Anterior cingulate cortex (tissue), 58 donors: ENCODE results near the gene ZNF428.

Experiments used
- DNase-seq, 58 donors: peaks; one replicate each; lab custom pipeline; 2025; lab: John Stamatoyannopoulos, UW

The ZNF428 gene

GRCh38 chr19:43622070-43622469, 2.6 kb upstream of the ZNF428 start:
- DNase-seq = no peak

GRCh38 chr19:43620061-43621001, 902 bp upstream of the ZNF428 start:
- DNase-seq = peak in 1 of 58 donors; percentile 50

DNA sequence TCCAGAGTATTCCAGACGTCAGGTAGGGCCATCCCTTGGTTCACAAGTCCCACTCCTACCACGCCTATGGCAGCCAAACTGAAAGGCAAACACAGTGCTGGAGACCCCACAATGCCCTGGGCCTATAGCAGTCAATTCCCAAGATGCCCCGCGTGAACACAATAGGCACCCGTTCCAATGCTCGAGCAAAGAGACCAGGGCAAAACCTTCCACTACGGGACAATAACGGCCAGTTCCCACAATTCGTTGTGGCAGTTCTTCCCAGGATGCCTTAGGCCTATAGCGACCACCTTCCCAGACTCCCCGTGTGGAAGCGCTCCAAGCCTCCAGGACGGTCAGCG, 538 bp downstream of the ZNF428 start:
- DNase-seq = peak in 19 of 58 donors; percentile 48 to 80 (median 63)

GRCh38 chr19:43616954-43617353, 2.5 kb downstream of the ZNF428 start:
- DNase-seq = no peak

- no peak for DNase-seq
Observed at GRCh38 chr19:43616306-43616705, 3.1 kb downstream of the ZNF428 start.

- no peak for DNase-seq
Observed at GRCh38 chr19:43612374-43612773, 7.1 kb downstream of the ZNF428 start.

- DNase-seq = no peak
Observed at GRCh38 chr19:43611788-43612187, 7.6 kb downstream of the ZNF428 start, which contains the start of gene SRRM5. Gene SRRM5, plus strand, starts transcription at chr19:43612088. Its CDS starts 34 bp downstream, at chr19:43612122.

- no peak for DNase-seq
Observed at GRCh38 chr19:43610493-43610892, 8.9 kb downstream of the ZNF428 start.

DNA sequence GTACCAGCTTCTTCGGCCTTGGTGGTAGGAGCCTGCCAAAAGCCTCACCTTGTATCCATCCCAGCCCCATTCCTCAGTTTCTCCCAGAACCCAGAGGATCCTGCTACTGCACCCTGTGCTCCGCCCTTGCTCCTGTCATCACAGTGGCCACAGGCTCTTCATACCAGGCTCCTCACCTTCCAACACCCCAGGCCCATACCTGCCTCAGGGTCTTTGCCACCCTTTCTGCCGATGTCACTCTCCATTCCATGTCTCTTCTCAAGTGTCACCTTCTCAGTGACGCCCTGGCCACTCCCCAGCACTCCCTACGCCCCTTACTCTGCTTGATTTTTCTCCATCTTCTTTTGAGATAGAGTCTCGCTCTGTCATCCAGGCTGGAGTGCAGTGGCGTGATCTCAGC, 9.6 kb downstream of the ZNF428 start:
- no peak for DNase-seq

DNA sequence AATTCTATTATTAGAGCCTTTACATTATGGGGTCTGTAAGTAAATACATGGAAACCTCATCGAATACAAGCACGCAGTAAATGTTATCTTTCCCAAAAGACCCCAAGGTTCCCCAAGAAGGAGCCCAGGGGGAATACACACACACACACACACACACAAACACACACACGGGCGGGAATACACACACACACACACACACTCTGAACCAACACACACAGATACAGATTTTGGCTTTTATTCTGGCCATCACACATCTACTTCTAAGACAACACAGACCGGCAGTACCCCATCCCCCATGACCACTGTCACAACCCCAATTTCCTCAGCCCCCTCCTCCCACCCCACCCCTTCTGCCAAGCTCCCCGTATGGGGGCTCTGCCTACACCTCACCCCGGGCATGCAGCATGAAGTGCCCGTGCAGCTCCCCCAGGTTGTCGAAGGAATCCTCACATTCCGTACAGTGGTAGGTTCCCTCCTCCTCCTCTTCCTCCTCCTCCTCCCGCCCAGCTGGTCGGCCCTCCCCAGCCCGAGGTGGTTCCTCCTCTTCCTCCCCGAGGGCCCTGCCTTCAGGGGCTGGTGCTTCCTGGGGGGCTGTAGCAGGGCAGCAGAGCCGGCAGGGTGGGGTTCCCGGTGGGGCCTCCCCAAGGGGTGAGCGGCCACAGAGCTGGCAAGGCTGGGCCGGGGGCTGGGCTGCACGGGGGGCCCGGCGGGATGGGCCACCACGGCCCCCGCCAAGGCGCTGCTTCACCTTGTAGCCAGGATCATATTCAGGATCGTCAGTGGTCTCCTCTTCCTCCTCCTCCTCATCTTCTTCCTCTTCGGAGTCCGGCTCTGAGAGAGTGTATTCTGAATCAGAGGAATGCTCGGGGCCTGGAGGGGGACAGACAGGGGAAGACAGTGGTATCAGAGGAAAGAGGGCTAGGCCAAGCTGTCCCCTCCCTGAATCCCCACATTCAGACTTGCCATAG, 11.9 kb downstream of the ZNF428 start:
- no peak for DNase-seq

DNA sequence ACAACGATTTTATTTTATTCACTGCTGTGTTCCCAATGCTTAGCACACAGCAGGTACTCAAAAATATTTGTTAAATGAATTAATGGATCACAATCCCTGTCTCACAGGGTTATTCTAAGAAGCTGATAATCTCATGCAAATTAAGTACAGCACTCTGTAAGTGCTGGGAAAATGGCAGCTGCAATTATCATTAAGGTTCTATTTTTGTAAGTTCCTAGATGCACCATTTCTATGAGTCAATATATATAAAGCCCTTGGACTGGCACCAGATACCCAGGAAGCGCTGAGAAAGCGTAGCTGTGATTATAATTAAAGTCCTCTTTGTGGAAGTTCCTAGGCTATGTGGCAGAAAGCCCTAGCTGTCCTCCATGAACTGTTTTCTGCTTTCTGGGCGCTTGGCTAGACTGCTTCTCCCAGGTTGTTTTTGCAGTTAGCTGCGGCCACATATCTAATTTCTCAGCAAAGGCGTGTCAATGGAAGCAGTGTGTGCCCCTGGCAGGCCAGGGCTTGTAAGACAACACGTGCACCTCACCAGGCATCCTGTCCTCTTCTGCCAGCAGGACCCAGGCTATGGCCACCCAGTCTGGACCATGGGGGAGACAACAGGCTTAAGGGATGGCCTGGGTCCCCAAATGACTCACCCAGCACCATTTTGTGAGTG, 12.7 kb downstream of the ZNF428 start:
- DNase-seq = peak in 14 of 58 donors; percentile 4 to 75 (median 20)

DNA sequence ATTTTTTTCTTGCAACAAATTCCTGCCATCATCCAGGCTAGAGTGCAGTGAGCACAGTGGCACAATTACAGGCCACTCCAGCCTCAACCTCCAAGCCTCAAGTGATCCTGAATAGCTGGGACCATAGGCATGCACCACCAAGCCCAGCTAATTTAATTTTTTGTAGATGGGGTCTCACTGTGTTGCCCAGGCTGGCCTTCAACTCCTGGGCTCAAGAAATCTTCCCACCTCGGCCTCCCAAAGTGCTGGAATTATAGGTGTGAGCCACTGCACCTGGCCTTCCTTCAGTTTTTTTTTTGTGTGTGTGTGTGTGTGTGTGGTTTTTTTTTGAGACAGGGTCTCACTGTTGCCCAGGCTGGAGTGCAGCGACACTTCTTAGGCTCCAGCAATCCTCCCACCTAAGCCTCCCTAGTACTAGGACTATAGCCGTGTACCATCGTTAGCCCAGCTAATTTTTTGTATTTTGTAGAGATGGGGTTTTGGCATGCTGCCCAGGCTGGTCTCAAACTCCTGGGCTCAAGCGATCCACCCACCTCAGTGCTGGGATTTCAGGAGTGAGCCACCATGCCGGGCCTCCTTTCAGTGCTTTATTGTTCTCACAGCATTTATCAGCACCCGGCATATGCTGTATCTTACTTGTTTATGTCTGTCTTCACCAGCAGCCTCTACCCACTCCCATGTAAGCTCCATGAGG, 13.4 kb downstream of the ZNF428 start:
- peak in 12 of 58 donors; percentile 7 to 41 (median 21) for DNase-seq

DNA sequence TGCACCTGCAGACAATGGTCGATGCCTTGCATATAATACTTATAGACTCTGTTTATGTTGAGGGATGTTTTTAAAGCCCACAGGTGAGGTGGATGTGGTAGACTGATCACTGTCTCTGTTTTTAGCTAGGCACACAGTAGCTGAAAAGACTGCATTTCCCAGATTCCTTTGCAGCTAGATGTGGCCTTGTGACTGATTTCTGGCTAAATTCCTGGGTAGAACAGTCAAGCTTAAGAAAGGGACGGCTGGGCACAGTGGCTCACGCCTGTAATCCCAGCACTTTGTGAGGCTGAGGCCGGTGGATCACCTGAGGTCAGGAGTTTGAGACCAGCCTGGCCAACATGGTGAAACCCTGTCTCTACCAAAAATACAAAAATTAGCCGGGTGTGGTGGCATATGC, 19.1 kb downstream of the ZNF428 start:
- peak in 4 of 58 donors; percentile 5 to 14 (median 9) for DNase-seq

DNA sequence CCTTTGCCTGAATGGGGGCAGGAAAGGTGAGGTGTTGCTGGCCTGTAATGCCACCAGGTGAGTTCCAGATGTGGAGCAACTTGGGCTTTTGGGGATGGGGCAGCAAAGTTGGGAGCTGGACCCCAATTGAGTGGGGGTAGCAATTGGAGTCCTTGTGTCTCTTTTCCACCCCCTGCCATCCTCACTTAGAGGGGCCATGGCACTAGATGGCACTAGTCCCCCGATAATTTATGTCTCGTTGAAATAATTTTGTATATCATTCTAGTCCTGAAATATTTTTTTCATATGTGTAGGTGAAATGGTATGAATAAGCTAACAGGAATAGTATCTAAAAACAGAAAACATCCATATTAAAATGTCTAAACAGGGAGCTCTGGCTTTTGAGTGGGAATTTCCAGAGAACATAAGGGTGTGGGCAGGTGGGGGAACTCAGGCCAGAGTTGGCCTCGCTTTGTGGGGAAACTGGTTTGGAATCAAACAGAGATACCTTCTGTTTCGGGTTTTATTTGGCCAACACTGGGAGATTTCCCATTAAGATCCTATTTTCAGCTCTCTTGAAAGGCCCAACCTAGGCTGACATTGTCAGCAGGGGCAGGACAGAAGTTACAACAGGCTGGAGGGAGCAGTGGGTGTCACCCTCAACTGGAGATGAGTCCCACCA, 19.7 kb downstream of the ZNF428 start:
- DNase-seq = peak in 2 of 58 donors; percentile 3 to 7

DNA sequence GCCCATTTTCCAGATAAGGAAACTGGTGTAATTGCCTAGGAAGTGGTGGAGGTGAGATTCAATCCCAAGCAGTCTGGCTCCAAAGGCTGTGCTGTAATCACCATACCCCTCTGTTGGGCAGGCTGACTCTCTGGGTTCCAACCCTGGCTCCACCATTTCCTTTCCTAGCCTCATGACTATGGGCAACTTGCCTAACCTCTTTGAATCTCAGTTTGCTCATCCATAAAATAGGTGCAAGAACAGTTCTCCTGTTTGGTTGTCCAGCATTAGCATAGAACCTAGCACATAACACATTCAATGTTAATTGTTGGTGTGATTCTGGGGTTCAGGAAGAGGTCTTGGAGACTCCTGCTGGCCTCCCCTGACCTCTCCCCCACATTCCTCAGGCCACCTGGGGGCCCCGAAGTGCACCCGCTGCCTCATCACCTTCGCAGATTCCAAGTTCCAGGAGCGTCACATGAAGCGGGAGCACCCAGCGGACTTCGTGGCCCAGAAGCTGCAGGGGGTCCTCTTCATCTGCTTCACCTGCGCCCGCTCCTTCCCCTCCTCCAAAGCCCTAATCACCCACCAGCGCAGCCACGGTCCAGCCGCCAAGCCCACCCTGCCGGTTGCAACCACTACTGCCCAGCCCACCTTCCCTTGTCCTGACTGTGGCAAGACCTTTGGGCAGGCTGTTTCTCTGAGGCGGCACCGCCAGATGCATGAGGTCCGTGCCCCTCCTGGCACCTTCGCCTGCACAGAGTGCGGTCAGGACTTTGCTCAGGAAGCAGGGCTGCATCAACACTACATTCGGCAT, 20.8 kb downstream of the ZNF428 start:
- no peak for DNase-seq

DNA sequence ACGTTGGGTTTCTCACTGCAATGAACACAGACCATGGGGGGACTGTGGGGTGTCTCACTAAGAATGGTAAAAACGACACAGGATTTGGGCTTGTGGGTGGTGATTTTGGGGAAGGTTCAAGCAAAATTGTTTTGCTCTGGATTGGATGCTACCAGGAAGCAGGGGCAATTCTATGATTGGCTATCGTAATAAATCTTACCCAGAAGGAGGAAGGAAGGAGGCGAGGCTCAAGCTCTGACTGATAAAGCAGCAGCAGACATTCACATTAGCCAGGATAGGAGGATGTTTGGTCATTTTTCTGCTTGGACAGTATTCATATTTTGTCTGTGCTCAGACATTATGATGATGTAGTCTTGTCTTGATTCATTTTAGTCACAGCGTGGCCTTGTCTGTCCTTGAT, 21.6 kb downstream of the ZNF428 start:
- DNase-seq = no peak

DNA sequence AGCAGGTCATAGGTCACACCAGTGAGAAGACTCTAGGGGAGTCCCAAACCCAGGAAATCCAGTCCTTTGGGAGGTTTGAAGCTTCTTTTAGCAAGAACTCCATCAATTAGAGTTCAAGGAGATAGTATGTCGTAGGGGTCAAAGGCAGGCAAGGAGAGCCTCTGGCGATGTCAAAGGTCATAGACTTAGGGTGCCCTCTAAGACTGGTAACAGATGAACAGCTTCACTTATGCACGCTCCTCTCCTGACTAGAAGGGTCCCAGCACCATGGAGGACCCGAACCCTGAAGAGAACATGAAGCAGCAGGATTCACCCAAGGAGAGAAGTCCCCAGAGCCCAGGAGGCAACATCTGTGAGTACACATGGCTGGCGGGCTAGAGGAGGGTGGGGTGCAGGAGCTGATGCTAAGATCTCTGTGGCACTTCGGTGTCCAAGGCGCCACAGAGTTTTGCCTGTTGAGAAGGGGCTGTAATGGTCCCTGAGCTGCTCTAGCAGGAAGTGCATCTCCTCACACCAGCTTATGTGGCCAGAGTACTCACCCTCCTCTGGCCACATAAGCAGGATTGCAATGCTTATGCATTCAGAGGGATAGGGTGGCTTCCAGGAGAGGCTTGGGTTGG, 22.5 kb downstream of the ZNF428 start:
- no peak for DNase-seq
